Measurements from ENCODE around the gene EFHC1.

EFHC1 gene

GRCh38 chr6:52513464-52513863 is 93.3 kb downstream of the EFHC1 start:
- TF ChIP-seq TAF1 (IDR thresholded peaks at IDR 0.05; ENCODE audit: borderline replicate concordance, insufficient read depth, low read length), result no peak
- no peak for TF ChIP-seq REST (IDR thresholded peaks at IDR 0.05; ENCODE audit: insufficient read depth in 1 of 2, low read depth in 2 of 2, low read length in 2 of 2)
- TF ChIP-seq POLR2AphosphoS5 (IDR thresholded peaks at IDR 0.05; ENCODE audit: low read depth, low read length), result no peak
- no peak for TF ChIP-seq FOXP2 (optimal IDR thresholded peaks at IDR 0.05; ENCODE audit: borderline replicate concordance, extremely low read depth, extremely low read length, insufficient read depth)
- TF ChIP-seq SIN3A (IDR thresholded peaks at IDR 0.05; ENCODE audit: borderline replicate concordance, insufficient read depth, low read length), result no peak

DNA sequence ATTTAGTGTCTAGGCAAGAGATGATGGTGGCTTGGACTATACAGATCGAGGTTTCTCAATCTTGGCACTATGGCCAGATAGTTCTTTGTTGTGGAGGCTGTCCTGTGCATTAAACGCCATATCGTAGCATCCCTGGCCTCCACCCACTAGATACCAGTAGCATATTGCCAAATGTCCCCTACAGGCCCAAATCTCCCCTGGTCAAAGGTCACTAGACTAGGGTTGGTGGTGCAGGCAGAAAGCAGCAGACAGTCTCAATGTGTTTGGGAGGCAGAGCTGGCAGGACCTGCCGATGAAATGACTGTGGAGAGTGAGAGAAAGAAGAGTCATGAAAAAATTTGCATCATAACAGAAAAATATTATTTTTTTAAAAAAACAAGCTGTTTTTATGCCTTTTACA is 93.8 kb downstream of the EFHC1 start:
- TF ChIP-seq TAF1 (IDR thresholded peaks at IDR 0.05; ENCODE audit: borderline replicate concordance, insufficient read depth, low read length) (no peak), POLR2AphosphoS5 (IDR thresholded peaks at IDR 0.05; ENCODE audit: low read depth, low read length) (no peak), SIN3A (IDR thresholded peaks at IDR 0.05; ENCODE audit: borderline replicate concordance, insufficient read depth, low read length) (no peak), FOXP2 (optimal IDR thresholded peaks at IDR 0.05; ENCODE audit: borderline replicate concordance, extremely low read depth, extremely low read length, insufficient read depth) (no peak), REST (IDR thresholded peaks at IDR 0.05; ENCODE audit: insufficient read depth in 1 of 2, low read depth in 2 of 2, low read length in 2 of 2) (no peak)

DNA sequence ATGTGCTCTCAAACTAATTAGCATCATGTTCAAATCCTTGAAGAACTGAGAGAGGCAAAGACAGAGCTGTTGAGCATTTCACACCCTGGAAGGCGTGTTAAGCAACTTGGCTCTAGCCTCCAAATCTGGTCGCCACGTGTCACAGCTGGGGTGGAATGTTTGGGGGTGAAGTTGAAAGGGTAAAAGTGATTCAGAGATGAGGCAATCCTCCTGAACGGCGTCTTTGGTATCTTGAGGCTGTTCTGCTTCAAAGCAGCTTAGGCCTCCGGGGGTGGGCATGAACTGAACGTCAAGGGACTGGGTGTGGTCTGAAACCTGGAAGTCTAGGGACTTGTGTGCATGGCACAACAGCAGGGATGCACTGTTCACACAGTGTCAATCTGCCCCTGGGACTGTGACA is 94.4 kb downstream of the EFHC1 start:
- TF ChIP-seq FOXP2 (optimal IDR thresholded peaks at IDR 0.05; ENCODE audit: borderline replicate concordance, extremely low read depth, extremely low read length, insufficient read depth) (no peak), TAF1 (IDR thresholded peaks at IDR 0.05; ENCODE audit: borderline replicate concordance, insufficient read depth, low read length) (no peak), REST (IDR thresholded peaks at IDR 0.05; ENCODE audit: insufficient read depth in 1 of 2, low read depth in 2 of 2, low read length in 2 of 2) (no peak), POLR2AphosphoS5 (IDR thresholded peaks at IDR 0.05; ENCODE audit: low read depth, low read length) (no peak), SIN3A (IDR thresholded peaks at IDR 0.05; ENCODE audit: borderline replicate concordance, insufficient read depth, low read length) (no peak)

GRCh38 chr6:52515219-52515960 is 95.2 kb downstream of the EFHC1 start:
- no peak for TF ChIP-seq SIN3A (IDR thresholded peaks at IDR 0.05; ENCODE audit: borderline replicate concordance, insufficient read depth, low read length)
- no peak for TF ChIP-seq TAF1 (IDR thresholded peaks at IDR 0.05; ENCODE audit: borderline replicate concordance, insufficient read depth, low read length)
- TF ChIP-seq FOXP2 (optimal IDR thresholded peaks at IDR 0.05; ENCODE audit: borderline replicate concordance, extremely low read depth, extremely low read length, insufficient read depth), result no peak
- no peak for TF ChIP-seq POLR2AphosphoS5 (IDR thresholded peaks at IDR 0.05; ENCODE audit: low read depth, low read length)
- TF ChIP-seq REST (IDR thresholded peaks at IDR 0.05; ENCODE audit: insufficient read depth in 1 of 2, low read depth in 2 of 2, low read length in 2 of 2), result no peak
